ENCODE measurements around the gene ANKRD16.

- TF ChIP-seq CTCF (IDR thresholded peaks at IDR 0.05; ENCODE audit: insufficient read depth, low read length, poor library complexity, severe bottlenecking): no peak
- no peak for TF ChIP-seq EZH2phosphoT487 (conservative IDR thresholded peaks at IDR 0.05; ENCODE audit: low read length)
These were observed 37.6 kb upstream of the ANKRD16 start for GRCh38 chr10:5927306-5927705.
